Activated CD8-positive, alpha-beta memory T cell treated with anti-CD3 and anti-CD28 coated beads, Interleukin-2, amount 50 U/mL, for 4 hours (primary cell): Measurements from ENCODE around the gene MED10.

Experiments
- DNase-seq: peaks from one replicate; pipeline ENCODE4 v3.0.0-alpha.2; 2020

The MED10 gene

DNA sequence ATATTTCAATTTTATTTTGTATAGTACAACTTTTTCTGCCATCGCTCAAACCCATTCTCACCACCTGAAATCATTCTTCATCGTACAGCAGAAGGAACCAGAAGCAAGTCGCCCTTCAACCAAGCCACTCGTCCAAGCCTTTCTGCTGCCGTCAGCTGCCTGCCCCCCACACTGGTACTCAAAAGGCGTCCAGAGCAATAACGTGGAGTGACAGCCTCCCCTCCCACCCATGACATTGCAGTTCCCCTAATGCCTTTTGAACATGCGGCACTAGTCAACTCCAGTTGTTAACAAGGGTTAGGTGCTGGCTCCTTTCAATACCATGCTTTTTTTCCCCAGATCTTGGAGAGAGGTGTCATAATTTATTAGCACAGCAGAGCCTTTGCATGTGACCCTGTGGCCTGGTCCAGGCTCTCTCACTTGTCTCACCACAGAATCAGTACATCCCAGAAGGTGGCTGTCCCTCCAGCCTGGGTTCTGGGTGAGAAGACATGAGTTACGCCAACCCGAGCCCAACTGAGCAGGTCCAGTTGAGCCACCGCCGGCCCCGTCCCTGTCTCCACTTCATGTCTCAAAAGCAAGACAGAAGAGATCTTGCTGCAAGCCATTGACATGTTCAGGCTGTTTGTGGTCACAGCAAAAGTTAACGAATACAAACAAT is 20.4 kb upstream of the MED10 start:
- DNase-seq: no peak

DNA sequence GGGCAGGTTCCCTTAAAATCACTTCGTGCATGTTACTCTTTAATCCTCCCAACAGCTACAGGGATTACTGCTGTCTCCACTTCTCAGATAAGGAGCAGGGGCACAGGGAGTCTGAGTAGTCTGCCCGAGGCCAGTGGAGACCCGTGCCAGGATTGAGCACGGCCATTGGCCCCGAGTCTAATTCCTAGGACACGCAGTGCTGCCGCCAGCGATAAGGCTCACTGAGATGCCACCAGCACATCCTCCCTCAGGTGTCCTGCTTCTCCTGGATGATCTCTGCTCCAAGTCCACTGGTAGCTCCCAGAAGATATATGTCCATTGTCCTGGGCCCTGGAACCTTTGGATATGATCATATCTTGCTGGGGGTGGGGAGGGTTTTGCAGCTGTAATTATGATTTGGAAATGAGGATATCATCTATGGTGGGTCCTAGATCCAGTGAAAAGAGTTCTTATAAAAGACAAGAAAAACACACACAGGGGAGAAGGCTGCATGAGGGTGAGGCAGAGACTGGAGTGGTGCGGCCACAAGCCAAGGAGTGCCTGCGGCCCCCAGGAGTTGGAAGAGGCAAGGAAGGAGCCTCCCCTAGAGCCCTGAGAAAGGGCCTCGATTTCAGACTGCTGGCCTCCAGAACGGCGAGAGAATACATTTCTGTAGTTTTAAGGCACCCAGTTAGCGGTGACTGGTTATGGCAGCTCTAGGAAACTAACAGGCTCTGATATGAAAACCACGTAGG is 19.4 kb upstream of the MED10 start:
- DNase-seq: no peak

DNA sequence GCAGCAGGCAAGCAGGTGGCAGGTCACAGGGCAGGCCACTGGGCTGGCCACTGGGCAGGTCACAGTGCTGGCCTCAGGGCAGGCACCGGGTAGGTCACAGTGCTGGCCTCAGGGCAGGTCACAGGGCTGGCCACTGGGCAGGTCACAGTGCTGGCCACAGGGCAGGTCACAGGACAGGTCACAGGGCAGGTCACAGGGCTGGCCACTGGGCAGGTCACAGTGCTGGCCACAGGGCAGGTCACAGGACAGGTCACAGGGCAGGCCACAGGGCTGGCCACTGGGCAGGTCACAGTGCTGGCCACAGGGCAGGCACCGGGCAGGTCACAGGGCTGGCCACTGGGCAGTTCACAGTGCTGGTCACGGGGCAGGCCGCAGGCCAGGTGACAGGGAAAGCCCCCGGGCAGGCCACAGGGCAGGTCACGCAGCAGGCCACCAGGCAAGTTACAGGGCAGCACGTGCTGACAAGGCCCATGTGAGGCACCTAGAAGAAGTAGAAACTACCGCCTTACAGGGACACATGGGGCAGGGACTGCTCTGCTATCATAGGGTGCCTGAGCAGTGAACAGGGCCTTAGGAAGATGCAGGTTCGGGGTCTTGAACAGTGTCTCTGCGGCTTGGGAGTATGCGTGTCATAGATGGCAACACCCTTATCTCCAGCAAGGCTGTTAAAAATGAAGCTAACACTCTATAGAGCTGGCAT is 18.6 kb upstream of the MED10 start:
- no peak for DNase-seq

DNA sequence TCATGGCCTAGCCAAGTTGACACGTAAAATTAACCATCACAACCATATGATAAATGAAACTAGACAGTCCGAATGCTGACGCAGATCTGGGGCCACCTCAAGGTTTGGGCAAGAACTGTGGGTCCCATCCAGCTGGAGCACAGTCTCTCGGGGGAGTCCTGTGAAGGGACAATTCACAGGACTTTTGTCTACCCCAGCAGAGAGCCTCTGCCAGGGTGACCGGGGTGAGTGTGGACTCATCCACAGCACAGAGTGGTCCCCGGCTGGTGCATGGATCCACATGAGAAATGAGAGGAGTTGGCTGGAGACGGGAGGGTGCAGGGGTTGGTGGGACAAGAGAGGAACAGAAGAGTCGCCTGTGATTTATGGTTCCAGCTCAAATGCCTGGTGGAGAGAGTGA is 17.7 kb upstream of the MED10 start:
- no peak for DNase-seq

DNA sequence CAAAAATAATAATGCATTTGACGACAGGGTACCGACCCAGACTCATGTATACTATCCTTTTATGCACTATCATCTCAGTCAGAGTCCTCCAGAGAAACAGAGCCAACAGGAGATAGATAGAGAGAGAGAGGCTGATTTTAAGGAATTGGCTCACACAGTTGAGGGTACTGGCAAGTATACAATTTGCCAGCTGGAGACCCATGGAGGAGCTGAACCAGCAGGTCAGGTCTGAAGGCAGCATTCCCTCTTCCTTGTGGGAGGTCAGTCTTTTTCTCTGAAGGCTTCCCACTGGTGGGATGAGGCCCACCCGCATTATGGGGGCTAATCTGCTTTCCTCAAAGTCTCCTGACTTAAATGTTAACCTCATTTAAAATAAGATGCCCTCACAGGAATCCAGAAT is 17.3 kb upstream of the MED10 start:
- no peak for DNase-seq

DNA sequence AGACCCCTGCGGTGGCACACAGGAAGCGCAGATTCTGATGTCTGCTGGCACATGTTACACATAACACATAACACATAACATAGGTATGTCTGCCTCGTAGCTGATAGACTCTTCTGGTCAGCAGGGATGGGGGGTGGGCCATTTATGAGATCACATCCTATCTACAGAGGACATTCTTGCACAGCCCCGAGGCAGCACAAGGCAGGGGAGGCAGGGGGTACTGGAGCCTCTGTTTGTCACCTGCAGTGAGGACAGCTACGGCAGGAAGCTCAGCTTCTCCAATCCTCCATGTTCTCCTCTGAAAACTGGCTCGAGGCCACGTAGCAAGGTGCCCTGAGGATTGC is 16.7 kb upstream of the MED10 start:
- no peak for DNase-seq

DNA sequence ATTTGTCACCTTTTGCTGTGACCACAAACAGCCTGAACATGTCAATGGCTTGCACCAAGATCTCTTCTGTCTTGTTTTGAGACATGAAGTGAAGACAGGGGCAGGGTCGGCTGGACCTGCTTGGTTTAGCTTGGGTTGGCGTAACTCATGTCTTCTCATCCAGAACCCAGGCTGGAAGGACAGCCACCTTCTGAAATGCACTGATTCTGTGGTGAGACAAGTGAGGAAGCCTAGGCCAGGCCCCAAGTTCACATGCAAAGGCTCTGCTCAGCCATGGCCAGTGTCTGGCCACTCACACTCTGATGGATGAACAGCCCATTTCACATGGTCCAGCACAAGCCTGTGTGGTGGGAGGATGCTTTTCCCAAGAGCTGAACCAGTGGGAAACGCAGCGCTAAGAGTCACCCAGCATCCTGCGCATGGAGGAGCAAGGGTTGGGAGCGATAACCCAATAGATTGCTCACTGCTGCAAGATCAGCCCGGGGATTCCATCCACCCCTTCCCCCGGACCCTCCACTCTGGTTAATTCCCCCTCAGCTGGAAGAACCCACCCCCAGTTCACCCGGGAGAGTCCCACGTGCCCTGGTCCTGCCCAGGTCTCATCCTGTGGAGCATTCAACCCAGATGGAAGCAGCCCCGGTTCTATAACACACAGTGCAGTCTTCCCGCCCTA is 16.2 kb upstream of the MED10 start:
- no peak for DNase-seq

DNA sequence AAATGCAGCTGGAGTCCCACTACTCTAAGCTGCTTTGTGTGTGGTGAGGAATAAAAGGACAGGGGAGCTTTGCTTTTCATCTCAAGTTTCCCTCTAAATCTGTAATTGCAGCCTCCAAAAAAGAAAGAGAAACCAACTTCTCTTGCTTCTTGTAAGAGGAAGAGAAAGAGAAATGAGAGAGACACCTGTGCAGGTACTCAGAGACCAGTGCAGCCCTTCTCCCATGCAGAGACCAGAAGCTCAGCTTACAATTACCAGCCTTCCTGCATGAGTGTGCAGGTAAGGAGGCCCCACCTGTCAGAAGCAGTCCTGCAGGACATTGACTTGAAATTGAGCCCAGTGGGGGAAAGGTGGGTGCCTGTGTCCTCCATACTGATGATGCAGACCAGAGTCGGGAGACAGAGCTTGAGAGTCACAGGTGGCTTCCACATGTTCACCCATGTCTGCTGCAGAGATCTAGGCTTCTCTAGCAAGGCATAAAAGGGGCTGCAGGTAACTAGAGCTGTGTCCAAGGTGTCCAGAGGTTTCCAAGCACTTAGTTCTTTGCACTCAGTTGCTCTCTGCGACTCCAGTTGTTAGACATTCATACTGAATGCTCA is 15.3 kb upstream of the MED10 start:
- DNase-seq: no peak

DNA sequence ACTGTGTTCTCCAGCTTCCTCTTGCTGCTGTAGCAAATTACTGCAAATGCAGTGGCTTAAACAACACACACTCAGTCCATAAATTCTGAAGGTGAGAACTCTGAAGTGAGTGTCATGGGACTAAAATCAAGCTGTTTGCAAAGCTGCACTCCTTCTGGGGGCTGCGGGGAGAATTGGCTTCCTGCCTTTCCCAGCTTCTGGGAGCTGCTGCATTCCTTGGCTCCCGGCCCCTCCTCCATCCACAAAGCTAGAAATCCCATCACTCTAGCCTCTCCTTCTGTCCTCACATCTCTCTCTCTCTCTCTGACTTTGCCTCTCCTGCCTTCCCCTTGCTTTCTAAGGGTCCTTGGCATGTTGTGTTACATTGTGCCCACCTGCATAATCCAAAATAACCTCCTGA is 14.2 kb upstream of the MED10 start:
- DNase-seq: no peak

DNA sequence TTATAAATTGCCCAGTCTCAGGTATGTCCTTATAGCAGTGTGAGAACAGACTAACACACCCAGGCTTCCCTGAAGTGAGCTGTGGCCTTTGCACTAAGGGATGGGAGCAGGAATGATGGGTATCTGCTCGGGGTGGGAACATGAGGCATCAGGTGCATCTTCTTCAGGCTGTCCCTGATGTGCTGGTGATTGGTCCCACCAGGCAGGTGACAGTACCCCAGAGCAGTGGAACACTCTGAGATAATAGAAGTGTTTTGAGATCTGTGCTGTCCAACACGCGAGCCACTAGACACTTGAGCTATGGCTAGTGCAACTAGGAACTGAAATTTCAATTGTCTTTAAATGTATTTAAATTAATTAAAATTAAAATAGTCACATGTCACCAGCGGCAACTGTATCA is 12.8 kb upstream of the MED10 start:
- no peak for DNase-seq

DNA sequence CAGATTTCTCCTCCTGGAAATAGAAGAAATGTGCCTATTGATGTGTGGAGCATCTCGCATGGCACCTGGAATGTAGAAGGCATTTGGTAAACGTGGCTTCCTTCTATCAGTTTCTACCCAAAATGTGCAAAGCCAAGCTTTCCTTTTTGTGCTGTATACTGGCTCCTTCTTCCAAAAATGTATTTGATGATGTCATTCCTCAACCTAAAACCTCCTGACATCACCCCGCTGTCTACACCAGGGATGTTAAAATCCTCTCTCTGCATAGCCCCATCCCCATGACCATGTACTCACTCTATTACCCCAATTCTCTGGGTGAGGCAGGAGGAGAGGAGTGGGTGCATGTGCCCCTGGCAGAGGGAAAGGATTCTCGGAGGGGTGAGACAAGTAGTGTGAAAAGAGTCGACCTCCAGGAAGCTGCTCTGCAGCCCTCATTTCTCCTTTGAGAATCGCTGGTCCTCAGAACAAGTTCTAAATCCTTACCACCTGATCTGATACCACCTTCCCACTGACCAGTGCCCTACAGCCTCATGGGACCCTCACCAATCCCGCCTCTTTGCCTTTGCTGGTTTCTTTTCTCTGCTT is 11.7 kb upstream of the MED10 start:
- DNase-seq: no peak

DNA sequence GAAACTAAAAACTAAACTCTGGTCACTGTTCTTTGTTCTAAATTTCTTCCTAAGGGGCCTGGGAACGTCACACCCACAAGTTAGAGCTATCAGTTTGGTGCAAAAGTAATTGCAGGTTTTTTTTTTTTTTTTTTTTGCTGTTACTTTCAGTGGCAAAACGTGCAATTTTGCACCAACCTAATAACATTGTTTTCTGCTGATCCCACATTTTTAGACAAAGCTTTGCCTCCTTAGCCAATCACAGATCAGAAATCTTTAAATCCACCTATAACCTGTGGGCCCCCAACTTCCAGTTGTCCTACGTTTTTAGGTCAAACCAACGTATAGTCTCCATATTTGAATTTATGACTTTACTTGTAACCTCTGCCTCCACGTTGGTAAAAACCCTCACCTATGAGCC is 11.1 kb upstream of the MED10 start:
- DNase-seq: no peak

DNA sequence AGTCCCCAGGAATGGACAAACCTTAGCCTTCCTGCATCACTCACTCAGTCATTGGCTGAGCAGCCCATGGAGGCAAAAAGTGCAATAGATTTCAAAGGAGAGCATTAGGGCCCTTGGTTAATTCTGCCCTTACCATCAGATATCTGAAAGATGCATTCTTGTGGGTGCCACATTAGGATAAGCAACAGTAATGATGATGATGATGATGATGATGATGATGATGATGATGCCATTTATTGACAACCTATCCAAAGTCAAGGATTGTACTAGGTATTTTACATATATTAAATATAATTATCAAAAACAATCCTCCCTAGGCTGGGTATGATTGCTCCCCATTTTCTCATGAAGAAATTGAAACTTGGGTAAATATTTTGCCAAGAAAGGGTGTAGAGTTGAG is 9.6 kb upstream of the MED10 start:
- DNase-seq: no peak

DNA sequence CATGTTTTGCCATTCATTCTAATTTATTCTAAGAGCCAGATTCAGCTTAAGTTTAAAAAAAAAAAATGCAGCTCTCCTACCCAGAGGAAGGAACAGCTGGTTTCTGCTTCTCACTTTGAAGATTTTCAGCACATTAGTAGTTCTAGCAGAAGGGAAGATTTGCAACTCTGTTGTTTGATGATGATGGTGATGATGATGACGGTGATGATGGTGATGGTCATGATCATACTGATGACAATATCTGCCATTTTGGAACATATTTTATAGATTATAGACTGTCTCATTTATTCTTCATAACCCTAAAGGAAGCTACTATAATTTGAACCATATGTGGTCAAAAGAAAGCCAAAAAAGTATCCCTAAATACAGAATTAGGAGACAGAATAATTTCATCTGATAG is 7.9 kb upstream of the MED10 start:
- no peak for DNase-seq

DNA sequence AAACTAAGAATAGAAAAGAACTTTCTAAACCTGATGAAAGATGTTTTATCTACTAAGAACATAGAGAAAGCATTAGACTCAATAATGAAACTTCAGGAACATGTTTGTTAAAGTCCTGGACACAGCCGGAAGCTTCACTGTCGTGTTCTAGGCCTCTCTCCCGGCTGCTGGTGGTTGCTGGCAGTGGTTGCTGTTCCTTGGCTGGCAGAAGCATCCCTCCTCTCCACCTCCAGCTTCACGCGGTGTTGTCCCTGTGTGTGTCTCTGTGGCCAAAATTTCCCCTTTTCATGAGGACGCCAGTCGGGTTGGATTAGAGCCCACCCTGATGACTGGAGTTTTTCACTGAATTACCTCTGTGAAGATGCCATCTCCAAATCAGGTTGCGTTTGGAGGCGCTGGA is 6.5 kb upstream of the MED10 start:
- DNase-seq: no peak

DNA sequence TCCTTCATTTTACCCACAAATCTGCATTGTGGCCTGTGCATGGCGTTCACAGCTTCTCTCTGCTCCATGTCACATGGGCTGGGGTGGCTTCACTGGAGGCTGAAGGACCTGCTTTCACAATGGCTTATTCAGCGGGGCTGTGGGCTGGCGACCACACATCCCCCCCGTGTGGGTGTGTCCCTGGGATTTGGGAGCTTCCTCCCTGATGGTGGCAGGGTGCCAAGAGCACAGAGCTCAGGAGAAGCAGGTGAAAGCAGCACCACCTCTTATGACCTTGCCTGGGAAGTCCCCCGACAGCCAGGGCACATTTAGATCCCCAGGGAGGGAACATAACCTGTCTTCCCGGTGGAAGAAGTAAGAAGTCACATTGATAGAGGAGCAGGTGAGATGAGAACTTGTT is 5.0 kb upstream of the MED10 start:
- DNase-seq: no peak

DNA sequence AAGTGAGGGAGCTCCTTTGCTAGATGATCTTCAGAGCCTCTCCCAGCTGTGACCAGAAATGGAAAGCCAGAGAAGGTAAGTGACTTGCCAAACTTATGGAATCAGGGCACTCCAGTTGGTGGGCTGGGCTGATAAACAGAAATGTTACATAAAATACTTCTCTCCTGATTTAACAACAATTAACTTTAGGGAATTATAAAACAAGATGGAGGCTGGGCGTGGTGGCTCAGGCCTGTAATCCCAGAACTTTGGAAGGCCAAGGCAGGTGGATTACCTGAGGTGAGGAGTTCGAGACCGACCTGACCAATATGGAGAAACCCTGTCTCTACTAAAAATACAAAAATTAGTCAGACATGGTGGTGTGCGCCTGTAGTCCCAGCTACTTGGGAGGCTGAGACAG is 899 bp upstream of the MED10 start:
- DNase-seq: no peak

DNA sequence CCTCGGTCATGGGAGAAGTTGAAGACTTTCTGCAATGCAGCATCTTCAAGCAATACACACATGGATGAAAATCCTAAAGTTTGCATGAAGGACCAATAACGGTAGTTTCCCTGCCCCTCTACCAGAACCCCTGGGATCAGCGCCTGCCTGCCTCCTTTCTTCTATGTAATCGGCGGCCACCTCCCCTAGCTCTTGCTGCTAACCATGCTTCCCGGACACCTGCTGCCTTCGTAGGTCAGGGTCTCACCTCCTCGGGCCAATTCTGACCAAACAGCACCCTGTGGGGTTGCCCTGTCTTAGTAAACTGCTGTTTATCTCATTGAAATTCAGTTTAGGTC is 388 bp upstream of the MED10 start:
- DNase-seq: no peak

DNA sequence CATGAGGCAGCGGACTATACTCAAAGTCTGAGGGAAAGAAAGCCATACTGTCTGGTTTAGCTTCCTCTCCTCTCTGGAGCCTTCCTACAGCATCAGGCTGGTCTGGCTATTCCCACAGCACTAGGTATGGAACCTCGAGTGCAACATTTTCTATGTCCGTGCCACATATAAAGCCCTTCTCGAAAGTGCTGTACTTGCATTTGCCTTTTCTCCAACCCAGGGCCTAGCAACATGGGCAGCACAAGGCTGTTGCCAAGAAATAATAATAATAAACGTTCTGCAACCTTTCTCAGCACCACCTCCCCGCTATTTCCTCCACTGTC is 804 bp downstream of the MED10 start:
- DNase-seq: no peak

DNA sequence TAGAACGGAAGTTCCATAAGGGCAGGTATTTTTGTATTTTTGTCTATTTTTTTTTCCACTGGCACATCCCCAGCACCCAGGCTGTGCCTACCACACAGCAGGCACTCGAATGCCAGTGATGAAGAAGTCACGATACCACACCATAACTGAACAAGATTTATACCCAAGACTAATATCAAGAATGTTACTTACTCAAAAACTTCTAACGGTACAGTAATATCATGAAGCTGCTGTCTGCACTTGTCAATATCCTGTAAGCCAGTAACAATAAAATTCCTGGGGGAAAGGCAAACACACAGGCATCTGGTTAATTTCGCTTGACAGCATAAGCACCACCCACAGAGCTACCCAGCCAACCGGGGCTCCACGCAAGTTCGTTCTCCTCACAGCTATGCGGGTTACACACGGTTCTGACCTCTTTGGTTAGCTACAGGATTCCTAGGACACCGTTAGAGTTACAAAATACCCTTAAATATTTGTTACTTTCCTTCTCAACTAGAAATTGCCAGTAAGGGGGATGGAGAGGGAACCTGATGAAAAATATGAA is 1.3 kb downstream of the MED10 start:
- no peak for DNase-seq

DNA sequence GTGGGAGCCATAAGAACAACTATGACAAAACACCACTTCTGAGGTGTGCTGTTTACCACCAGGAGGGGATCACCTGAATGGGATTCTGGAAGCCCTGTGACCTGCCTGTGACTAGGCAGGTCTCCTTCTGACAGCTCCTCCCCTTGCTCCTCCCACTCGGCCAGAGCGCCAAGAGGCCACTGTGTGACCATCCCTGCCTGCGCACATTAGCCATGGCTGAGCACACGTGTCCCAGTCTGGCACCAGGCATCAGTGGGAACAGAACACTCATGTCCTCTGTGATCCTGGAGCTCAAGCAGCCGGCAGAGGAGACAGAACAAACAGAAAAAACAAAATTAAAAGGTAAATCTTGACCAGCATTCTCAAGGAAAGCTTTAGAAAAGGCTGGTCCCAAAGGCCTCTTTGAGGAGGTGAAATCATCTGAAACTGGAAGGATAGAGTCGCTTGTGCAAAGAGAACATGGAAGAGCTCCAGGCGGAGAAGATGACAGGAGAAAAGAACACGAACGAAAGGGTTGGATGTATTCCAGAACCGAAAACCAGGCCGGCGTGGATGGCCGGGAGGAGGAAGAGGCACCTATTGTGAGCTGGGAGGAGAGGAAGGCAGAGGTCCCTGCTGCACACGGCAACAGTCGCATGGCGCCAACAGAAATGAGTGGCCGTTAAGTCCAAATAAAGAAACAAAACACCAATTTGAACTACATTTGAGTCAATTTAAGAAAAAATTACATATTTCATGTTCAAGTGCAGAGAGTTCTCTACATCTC is 5.1 kb downstream of the MED10 start:
- no peak for DNase-seq
